HepG2 (cell line): ENCODE results near the gene EXOC3L4. TPM values are rescaled to one million over a fixed set of nuclear protein-coding genes. Genes with fewer than 3 reads are reported as not detected.
A peak's percentile ranks its signal among the peaks of the same experiment; 100 is the strongest.

Source experiments
- ATM ChIP-seq: fragments of 450-650 bp; IDR thresholded peaks from 2 replicates; pipeline ENCODE4 v1.7.1; 2017; ENCODE audit warnings: mild to moderate bottlenecking, borderline replicate concordance
- BRF2 ChIP-seq: sonication (generic); formaldehyde crosslinking; IDR thresholded peaks from 2 replicates; pipeline ENCODE4 v1.8.1; 2022; ENCODE audit warnings: mild to moderate bottlenecking, missing genetic modification reagents
- CBX5 ChIP-seq: sonication (generic); formaldehyde crosslinking; IDR thresholded peaks from 2 replicates; pipeline ENCODE4 v1.4.0; 2020; ENCODE audit warnings: missing genetic modification reagents, borderline replicate concordance
- KDM5B ChIP-seq: sonication (generic); formaldehyde crosslinking; IDR thresholded peaks from 2 replicates; pipeline ENCODE4 v1.4.0; 2020; ENCODE audit warnings: missing genetic modification reagents, mild to moderate bottlenecking, borderline replicate concordance
- KDM6A ChIP-seq: IDR thresholded peaks from 2 replicates; pipeline ENCODE4 v1.6.1; 2016; ENCODE audit warnings: low read depth
- RBFOX2 ChIP-seq: fragments of 200-400 bp; formaldehyde crosslinking; IDR thresholded peaks from 2 replicates; pipeline ENCODE4 v1.6.1; 2017; ENCODE audit warnings: low read depth, mild to moderate bottlenecking, low read length
- SMARCC2 ChIP-seq: fragments of 450-650 bp; IDR thresholded peaks from 2 replicates; pipeline ENCODE4 v1.6.1; 2017; ENCODE audit warnings: antibody characterized with exemption, mild to moderate bottlenecking
- SRSF1 ChIP-seq: fragments of 200-400 bp; formaldehyde crosslinking; optimal IDR thresholded peaks from 2 replicates; pipeline ENCODE3; 2017; ENCODE audit warnings: mild to moderate bottlenecking, low read depth, low read length, moderate library complexity
- ZBTB43 ChIP-seq: sonication (generic); formaldehyde crosslinking; conservative IDR thresholded peaks from 2 replicates; pipeline ENCODE4 v1.4.0; 2020; ENCODE audit warnings: missing genetic modification reagents
- ZNF124 ChIP-seq: sonication (generic); formaldehyde crosslinking; IDR thresholded peaks from 2 replicates; pipeline ENCODE4 v1.4.0; 2020; ENCODE audit warnings: missing genetic modification reagents
- ZNF142 ChIP-seq: sonication (generic); formaldehyde crosslinking; IDR thresholded peaks from 2 replicates; pipeline ENCODE4 v1.4.0; 2020; ENCODE audit warnings: missing genetic modification reagents
- ZNF30 ChIP-seq: sonication (generic); formaldehyde crosslinking; IDR thresholded peaks from 2 replicates; pipeline ENCODE4 v1.5.0; 2020; ENCODE audit warnings: mild to moderate bottlenecking, missing genetic modification reagents
- ZNF317 ChIP-seq: sonication (generic); formaldehyde crosslinking; IDR thresholded peaks from 2 replicates; pipeline ENCODE4 v1.5.0; 2020; ENCODE audit warnings: mild to moderate bottlenecking, missing genetic modification reagents
- ZNF329 ChIP-seq: sonication (generic); formaldehyde crosslinking; IDR thresholded peaks from 2 replicates; pipeline ENCODE4 v1.9.0; 2021; ENCODE audit warnings: low read depth, mild to moderate bottlenecking, missing genetic modification reagents
- ZNF44 ChIP-seq: sonication (generic); formaldehyde crosslinking; IDR thresholded peaks from 2 replicates; pipeline ENCODE4 v1.5.1; 2020; ENCODE audit warnings: mild to moderate bottlenecking, missing genetic modification reagents
- ZNF563 ChIP-seq: sonication (generic); formaldehyde crosslinking; IDR thresholded peaks from 2 replicates; pipeline ENCODE4 v1.8.0; 2022; ENCODE audit warnings: mild to moderate bottlenecking, moderate library complexity, missing genetic modification reagents
- ZNF567 ChIP-seq: sonication (generic); formaldehyde crosslinking; IDR thresholded peaks from 2 replicates; pipeline ENCODE4 v1.8.1; 2023; ENCODE audit warnings: mild to moderate bottlenecking, missing genetic modification reagents, borderline replicate concordance
- ZNF670 ChIP-seq: sonication (generic); formaldehyde crosslinking; IDR thresholded peaks from 2 replicates; pipeline ENCODE4 v1.8.0; 2022; ENCODE audit warnings: mild to moderate bottlenecking, missing genetic modification reagents, borderline replicate concordance
- ZSCAN12 ChIP-seq: sonication (generic); formaldehyde crosslinking; IDR thresholded peaks from 2 replicates; pipeline ENCODE4 v1.9.0; 2021; ENCODE audit warnings: mild to moderate bottlenecking, missing genetic modification reagents
- polyA plus RNA-seq, 8 experiments: library from polyadenylated mRNA; depleted of rRNA in 3 of 8; stranded (reverse) in 7 of 8; unstranded in 1 of 8; fragments of >200 nt; fragmentation: Illumina TruSeq in 4 of 8; extraction: Trizol in 4 of 8; gene quantifications; 2 replicates each; pipeline versions ENCODE4 v1.2.1 to v1.2.3, GENCODE V29; 2011 to 2016; ENCODE audit warnings: low read depth in 4 of 8, missing spikeins in 1 of 8, mixed read lengths in 1 of 8; ENCODE audit not compliant: insufficient read depth in 1 of 8
- total RNA-seq, 5 experiments: library from RNA; depleted of rRNA; stranded (reverse); fragments of >200 nt; fragmentation: Illumina TruSeq; extraction: Trizol; gene quantifications; 2 replicates each; pipeline ENCODE4 v1.2.3, GENCODE V29; 2016; ENCODE audit warnings: low read depth in 1 of 5

The EXOC3L4 gene
- total and polyA plus RNA-seq, 2 of the 13 experiments (the other 11 are each of a cell fraction or from before 2014, with no cell fraction given) = 11.8 to 27.0 TPM

GRCh38 chr14:103100281-103101121 lies 6.0 kb downstream of the EXOC3L4 start (continued):
- TF ChIP-seq BRF2 (no peak; the same call in 1 of the 2 replicates), ZBTB43 (CRISPR knock-in tag) (peak; percentile 95), ZNF329 (CRISPR knock-in tag) (peak; percentile 83; the same call in 1 of the 2 replicates), ZNF567 (CRISPR knock-in tag) (no peak), RBFOX2 (peak; percentile 74), ZNF30 (no peak; the same call in 1 of the 2 replicates), KDM5B (no peak; the same call in 1 of the 2 replicates), ZNF44 (CRISPR knock-in tag) (0 out of 2 replicates have a peak, but pooled peaks have one; percentile 35), ATM (no peak), CBX5 (CRISPR knock-in tag) (peak; percentile 75; the same call in 1 of the 2 replicates), KDM6A (peak; percentile 87), ZSCAN12 (no peak; the same call in 1 of the 2 replicates), ZNF563 (peak; percentile 52), ZNF670 (CRISPR knock-in tag) (peak; percentile 72; the same call in 1 of the 2 replicates), SRSF1 (no peak), SMARCC2 (no peak), ZNF142 (CRISPR knock-in tag) (no peak; the same call in none of the 2 replicates), ZNF124 (CRISPR knock-in tag) (peak; percentile 82; the same call in 1 of the 2 replicates), ZNF317 (CRISPR knock-in tag) (no peak)
